ACC112 (cell line): Measurements from ENCODE around the gene PROSER2.

Source experiments
- H2AFZ ChIP-seq: fragments of 200-600 bp; sonication (generic); one replicate; pipeline ENCODE4 v1.6.0; 2017; ENCODE audit warnings: antibody characterized with exemption, low read length; ENCODE audit not compliant: unreplicated experiment
- H3K27ac ChIP-seq: fragments of 200-600 bp; sonication (generic); 2 replicates; pipeline ENCODE4 v1.5.1; 2014; ENCODE audit warnings: low read depth, mild to moderate bottlenecking, antibody characterized with exemption, low read length, moderate library complexity
- H3K27me3 ChIP-seq: fragments of 200-600 bp; sonication (generic); 2 replicates; pipeline ENCODE4 v1.6.1; 2014; ENCODE audit warnings: mild to moderate bottlenecking, antibody characterized with exemption, low read length, moderate library complexity, mixed read lengths; ENCODE audit not compliant: insufficient read depth
- H3K36me3 ChIP-seq: fragments of 200-600 bp; sonication (generic); 2 replicates; pipeline ENCODE4 v1.6.1; 2016; ENCODE audit warnings: mild to moderate bottlenecking, antibody characterized with exemption, low read length, moderate library complexity, mixed read lengths; ENCODE audit not compliant: insufficient read depth
- H3K4me1 ChIP-seq: fragments of 200-600 bp; sonication (generic); one replicate; pipeline ENCODE4 v1.6.1; 2016; ENCODE audit warnings: low read length, mixed read lengths; ENCODE audit not compliant: insufficient read depth, unreplicated experiment, control insufficient read depth
- H3K4me3 ChIP-seq: fragments of 200-600 bp; sonication (generic); 2 replicates; pipeline ENCODE4 v1.5.1; 2014; ENCODE audit warnings: mild to moderate bottlenecking, low read depth, low read length
- H3K79me2 ChIP-seq: fragments of 200-600 bp; sonication (generic); one replicate; pipeline ENCODE4 v1.6.0; 2016; ENCODE audit warnings: low read length; ENCODE audit not compliant: control insufficient read depth, unreplicated experiment, insufficient read depth

Gene PROSER2

DNA sequence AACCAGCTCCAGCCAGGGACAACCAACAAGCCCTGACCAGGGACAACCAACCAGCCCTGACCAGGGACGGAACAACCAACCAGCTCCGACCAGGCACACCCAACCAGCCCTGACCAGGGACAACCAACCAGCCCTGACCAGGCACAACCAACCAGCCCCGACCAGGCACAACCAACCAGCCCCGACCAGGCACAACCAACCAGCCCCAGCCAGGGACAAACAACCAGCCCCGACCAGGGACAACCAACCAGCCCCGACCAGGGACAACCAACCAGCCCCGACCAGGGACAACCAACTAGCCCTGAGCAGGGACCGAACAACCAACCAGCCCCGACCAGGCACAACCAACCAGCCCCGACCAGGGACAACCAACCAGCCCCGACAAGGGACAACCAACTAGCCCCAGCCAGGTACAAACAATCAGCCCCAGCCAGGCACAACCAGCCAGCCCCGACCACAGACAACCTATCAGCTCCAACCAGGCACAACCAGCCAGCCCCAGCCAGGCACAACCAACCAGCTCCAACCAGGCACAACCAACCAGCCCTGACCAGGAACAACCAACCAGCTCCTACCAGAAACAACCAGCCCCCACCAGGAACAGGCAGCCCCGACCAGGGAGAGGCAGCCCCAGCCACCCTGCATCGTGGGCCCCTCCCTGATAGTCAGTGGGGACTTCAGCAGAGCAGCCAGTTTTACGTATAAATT lies 56.4 kb downstream of the PROSER2 start:
- Histone ChIP-seq H3K27me3 (no peaks in the 10 kb centered on the region), H3K4me3 (no peak overlapping the region), H3K27ac (no peak overlapping the region), H3K79me2 (no peaks in the 10 kb centered on the region), H3K4me1 (peaks cover 30% of the 10 kb centered on the region), H3K36me3 (no peaks in the 10 kb centered on the region), H2AFZ (no peak overlapping the region)

DNA sequence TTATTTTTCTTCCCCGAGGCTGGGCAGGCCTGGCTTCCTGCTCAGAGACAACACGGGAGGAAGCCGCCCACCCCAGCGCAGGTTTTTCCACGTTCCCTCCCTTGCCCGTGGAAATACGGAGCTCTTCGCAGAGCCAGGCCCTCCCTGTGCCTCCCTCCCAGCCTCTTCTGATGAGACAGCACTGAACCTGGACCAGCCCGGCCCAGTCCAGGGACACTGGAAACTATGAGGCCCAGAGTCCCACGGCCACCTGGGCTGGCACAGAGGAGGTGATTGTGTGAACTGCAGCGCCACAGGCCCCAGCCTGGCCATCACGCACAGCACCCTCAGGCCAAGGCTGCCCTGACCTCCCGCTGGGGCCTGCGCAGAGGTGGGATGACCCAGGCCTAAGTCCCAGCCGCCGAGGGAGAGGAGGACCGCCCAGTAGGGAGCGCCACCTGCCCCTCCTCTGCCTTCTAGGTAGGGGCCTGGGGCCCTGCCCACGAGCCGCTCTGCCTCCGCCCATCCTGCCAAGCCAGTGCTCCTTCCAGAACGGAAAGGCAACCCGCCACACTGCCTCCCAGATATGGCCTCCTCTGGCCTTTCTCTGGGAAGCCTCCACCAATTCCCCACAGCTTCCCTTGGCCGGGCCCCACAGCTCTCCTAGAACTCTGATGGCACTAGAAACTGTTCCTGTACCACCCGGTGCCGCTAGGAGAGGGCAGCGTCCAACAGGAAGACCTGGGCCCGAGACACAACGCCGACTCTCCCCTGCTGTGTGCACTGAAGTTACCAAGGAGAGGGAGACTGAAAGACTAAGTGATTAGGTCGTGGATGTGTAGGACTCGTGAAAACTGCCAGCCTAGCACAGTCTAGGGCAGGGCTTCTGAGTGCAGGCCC lies 57.2 kb downstream of the PROSER2 start:
- Histone ChIP-seq H2AFZ (no peak overlapping the region), H3K27me3 (no peaks in the 10 kb centered on the region), H3K4me1 (peaks cover 22% of the 10 kb centered on the region), H3K27ac (no peak overlapping the region), H3K36me3 (no peaks in the 10 kb centered on the region), H3K4me3 (no peak overlapping the region), H3K79me2 (no peaks in the 10 kb centered on the region)

DNA sequence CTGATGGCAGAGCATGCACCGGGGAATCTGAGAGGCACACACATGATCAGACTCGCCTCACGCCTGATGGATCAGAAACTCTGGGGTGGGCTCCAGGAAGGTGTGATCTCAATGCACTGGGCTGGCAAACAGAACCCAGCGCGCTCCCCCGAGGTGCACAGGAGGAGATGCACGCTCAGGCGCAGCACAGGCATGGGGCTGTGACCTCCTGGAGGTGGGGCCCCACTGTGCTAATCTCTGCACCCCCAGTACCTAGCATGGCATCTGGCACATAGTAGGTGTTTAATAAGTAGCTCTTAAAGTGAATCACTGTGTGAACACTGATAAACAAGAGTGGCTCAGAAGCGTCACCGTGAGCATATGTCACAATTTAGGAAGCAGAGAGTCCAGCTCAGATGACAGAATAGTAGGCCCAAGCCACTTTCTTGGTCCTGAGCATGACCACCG lies 57.9 kb downstream of the PROSER2 start:
- peaks cover 16% of the 10 kb centered on the region for H3K4me1 ChIP-seq
- H3K79me2 ChIP-seq: no peaks in the 10 kb centered on the region
- no peaks in the 10 kb centered on the region for H3K36me3 ChIP-seq
- H3K27me3 ChIP-seq: no peaks in the 10 kb centered on the region
- no peak overlapping the region for H3K27ac ChIP-seq
- no peak overlapping the region for H3K4me3 ChIP-seq
- no peak overlapping the region for H2AFZ ChIP-seq

DNA sequence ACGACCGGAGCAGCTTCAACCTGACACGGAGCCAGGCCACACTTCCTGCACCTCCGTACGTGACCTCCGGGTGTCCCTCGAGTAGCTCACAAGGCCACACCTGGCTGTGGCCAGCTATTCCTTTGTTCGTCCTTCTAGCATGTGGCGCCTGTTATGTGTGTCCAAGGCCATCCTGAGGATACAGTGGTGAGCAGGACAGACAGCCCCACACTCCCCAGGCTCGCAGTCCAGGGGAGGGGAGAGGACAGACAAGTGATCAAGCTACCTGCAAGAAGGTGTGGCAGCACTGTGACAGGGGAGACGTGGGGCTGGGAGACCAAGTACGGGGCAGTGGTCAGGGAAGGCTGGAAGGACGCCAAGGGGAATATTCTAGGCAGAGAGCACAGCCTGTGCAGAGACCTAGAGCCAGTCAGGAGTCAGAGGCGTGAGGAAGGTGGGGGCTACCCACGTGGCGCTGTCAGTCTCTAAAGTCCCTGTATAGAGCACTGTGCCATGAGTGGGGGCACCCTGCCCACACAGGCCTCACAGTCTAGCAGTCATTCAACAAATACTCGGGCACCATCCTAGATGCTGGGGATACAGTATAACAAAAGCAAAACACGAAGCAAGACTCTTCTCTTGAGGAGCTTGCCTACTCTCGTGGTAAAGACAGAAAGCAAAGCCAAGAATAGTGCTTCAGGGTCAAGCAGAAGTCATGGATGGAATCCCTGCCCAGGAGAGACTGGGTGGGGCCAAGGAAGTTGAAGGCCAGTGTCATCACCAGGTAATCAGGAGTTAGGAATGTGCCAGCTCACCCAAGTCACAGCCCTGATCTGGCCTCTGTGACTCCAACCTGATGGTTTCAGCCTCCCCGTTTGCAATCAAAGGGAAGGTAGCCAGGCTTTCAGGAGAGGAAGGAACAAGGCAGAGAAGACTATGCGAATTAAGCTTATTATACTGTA lies 58.6 kb downstream of the PROSER2 start:
- H3K27ac ChIP-seq: no peak overlapping the region
- no peak overlapping the region for H2AFZ ChIP-seq

DNA sequence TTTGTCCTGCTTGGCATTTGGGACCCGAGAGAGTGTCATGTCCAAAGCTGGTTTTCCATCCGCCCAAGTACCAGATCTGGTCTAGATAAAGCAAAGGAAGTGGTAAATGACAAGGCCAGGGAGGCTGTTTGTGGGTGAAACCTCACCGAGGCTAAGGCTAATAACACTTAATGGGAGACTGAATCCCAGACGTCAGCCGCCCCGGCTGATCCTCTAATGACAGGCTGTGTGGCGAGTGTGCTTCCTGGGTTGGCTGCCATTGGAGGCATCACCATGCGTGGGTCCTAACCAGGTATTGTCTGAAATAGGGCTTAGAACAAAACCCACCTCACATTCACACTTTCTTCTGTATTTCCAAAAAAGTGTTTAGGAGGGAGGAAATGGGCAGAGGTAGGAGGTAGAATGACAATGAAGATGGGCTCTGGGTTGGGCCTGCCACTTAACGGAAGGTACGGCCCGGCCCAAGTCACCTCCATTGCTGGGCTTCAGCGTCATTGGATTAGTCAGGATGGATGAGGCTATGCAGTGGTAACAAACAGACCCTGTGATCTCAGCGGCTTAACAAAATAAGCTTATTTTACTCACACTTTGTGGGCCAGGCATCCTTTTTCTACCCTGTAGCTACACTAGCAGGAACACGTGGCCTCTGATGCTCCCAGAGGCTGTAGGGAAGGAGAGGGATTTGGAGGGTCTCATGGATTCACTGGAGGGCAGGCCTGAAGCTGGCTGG lies 59.7 kb downstream of the PROSER2 start:
- Histone ChIP-seq H2AFZ (no peak overlapping the region), H3K27ac (no peak overlapping the region), H3K27me3 (no peaks in the 10 kb centered on the region), H3K4me3 (no peak overlapping the region), H3K4me1 (peaks cover 20% of the 10 kb centered on the region), H3K79me2 (no peaks in the 10 kb centered on the region), H3K36me3 (no peaks in the 10 kb centered on the region)

More for the DNA sequence above, 58.6 kb downstream of the PROSER2 start:
- H3K79me2 ChIP-seq: no peaks in the 10 kb centered on the region
- H3K4me3 ChIP-seq: no peak overlapping the region
- H3K4me1 ChIP-seq: peaks cover 15% of the 10 kb centered on the region
- no peaks in the 10 kb centered on the region for H3K27me3 ChIP-seq
- no peaks in the 10 kb centered on the region for H3K36me3 ChIP-seq

DNA sequence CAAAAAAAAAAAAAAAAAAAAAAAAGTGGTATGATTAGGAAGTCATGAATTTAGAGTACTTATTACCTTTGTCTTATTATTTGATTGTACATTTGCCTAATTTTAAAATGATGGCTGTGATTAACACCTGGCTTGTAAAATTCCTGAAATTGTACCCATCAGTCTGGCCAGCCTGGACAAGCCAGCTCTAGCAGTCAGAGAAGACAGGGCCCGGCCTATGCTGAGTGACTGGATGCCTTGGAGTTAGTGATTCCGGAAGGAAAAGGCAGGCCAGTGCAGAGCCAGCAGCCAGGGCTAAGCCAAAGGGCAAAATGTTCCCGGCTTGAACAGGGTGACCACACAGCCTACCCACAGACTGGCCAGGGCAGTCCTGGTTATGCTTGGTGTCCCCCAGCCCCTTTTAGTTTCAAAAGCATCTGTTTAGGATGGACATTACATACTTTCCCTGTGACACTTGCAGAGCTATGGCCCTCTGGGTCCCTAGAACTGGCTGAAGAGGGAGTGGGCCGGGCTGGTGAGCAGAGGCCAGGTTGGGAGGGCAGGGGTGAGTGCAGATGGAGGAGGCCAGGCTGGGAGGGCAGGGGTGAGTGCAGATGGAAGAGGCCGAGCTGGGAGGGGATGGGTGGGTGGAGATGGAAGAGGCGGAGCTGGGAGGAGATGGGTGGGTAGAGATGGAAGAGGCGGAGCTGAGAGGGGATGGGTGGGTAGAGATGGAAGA lies 61.7 kb downstream of the PROSER2 start:
- no peak overlapping the region for H3K4me3 ChIP-seq
- no peaks in the 10 kb centered on the region for H3K27me3 ChIP-seq
- H3K27ac ChIP-seq: no peak overlapping the region
- H2AFZ ChIP-seq: no peak overlapping the region
- H3K36me3 ChIP-seq: no peaks in the 10 kb centered on the region
- peaks cover 20% of the 10 kb centered on the region for H3K4me1 ChIP-seq
- H3K79me2 ChIP-seq: no peaks in the 10 kb centered on the region

DNA sequence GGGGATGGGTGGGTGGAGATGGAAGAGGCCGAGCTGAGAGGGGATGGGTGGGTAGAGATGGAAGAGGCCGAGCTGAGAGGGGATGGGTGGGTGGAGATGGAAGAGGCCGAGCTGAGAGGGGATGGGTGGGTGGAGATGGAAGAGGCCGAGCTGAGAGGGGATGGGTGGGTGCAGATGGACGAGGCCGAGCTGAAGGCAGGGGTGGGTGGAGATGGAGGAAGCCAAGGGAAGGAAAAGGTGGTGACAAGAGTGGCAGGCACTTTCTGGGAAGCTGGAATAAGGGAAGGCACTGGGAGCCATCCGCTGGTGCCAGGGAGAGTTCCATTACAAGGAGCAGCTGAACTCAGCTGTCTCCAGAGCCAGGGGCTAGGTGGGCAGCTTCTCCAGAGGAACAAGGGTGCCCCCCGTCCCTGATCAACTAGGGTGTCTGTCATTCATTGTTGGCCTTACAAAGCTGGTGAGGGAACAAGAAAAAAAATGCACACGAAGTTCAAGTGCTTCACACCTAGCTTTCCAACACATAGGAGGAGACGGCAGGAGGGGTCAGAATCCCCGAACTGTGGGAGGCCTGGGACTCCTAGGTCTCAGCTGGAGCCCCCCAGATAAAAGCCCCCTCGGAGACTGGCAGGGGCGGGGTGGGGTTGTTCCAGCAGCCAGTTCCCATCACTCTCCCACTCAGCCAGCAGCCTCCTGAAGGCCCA lies 62.4 kb downstream of the PROSER2 start:
- Histone ChIP-seq H3K27me3 (no peaks in the 10 kb centered on the region), H3K79me2 (no peaks in the 10 kb centered on the region), H3K36me3 (no peaks in the 10 kb centered on the region), H2AFZ (no peak overlapping the region), H3K27ac (no peak overlapping the region), H3K4me3 (no peak overlapping the region), H3K4me1 (peaks cover 20% of the 10 kb centered on the region)

DNA sequence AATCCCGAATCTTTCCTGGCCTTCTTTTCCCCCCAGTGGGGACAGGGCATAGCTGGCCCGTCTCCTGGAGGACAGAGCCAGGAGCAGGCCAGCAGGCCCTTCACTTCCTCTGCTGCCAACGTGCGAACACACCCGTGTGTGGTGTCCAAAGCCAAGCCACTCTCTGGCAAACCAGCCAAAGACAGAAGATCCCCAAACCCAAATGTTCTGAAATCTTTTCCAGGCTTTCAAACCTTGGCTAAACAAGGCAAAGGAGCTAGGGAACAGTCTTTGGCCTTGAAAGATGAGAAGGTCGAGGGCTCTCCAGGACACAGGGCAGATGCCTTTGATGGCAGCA lies 63.0 kb downstream of the PROSER2 start:
- Histone ChIP-seq H3K27ac (no peak overlapping the region), H3K27me3 (no peaks in the 10 kb centered on the region), H3K36me3 (no peaks in the 10 kb centered on the region), H2AFZ (no peak overlapping the region), H3K4me3 (no peak overlapping the region), H3K4me1 (peaks cover 20% of the 10 kb centered on the region), H3K79me2 (no peaks in the 10 kb centered on the region)

DNA sequence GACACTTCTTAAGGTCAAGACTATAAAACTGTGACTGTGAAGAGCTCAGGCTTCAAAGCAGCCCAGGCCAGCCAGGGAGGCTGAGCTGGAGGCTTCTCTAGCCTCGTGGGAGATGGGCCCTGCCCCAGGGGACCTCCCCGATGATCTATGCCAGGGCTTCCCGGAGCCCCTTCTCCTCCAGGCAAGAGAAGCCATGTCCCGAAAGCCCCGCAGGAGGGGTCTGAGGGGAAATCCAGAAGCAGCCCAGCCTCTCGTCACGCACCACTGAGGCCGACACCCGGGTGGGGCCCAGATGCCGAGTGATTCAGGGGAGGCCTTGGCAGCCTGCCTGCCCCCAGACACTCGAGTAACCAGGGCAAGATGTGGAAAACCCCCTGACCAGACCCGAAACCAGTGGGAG lies 63.7 kb downstream of the PROSER2 start:
- no peaks in the 10 kb centered on the region for H3K36me3 ChIP-seq
- no peaks in the 10 kb centered on the region for H3K27me3 ChIP-seq
- peaks cover 14% of the 10 kb centered on the region for H3K4me1 ChIP-seq
- H3K4me3 ChIP-seq: no peak overlapping the region
- H2AFZ ChIP-seq: no peak overlapping the region
- H3K27ac ChIP-seq: no peak overlapping the region
- no peaks in the 10 kb centered on the region for H3K79me2 ChIP-seq
